Stimulated activated CD8-positive, alpha-beta memory T cell treated with anti-CD3 and anti-CD28 coated beads, Interleukin-15, amount 100 ng/mL, for 4 hours (primary cell): ENCODE measurements around the gene ATP8A1.
"Not testable (repeated sequence)": the region's sequence is repeated elsewhere in the genome, so short reads cannot be mapped to it uniquely, and the experiment has no call there.

ENCODE experiments used
- DNase-seq, 2 donors: peaks; one replicate each; pipeline ENCODE4 v3.0.0-alpha.2; 2020; ENCODE audit warnings: low read depth in 2 of 2

ATP8A1 gene

GRCh38 chr4:42467777-42468176, 189.1 kb downstream of the ATP8A1 start:
- DNase-seq = not testable (repeated sequence)

DNA sequence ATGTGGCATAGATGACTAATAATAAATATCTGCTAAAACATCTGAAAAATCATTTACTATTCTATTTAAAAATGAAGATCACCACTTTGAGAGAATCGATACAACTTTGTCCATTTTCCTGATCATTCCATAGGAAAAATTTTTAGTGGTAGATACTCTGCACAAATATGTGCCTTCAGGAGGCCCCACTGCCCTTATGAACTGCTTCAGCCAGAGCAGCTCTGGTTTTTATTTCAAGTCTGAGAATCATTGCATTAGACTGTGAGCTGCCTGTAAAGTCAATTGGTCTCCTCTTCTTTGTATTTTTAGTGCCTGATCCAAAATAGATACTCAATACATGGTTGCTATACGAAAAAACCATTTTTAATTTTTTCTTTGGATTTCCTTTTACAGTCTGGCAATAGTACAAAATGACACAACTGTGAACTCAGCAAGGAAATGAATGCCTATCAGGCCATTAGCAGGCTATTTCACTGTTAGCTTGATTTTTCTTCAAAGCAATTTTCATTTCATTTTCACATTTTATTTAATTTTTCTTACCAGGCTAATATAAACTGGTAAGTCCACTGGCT, 190.5 kb downstream of the ATP8A1 start:
- no peak for DNase-seq

DNA sequence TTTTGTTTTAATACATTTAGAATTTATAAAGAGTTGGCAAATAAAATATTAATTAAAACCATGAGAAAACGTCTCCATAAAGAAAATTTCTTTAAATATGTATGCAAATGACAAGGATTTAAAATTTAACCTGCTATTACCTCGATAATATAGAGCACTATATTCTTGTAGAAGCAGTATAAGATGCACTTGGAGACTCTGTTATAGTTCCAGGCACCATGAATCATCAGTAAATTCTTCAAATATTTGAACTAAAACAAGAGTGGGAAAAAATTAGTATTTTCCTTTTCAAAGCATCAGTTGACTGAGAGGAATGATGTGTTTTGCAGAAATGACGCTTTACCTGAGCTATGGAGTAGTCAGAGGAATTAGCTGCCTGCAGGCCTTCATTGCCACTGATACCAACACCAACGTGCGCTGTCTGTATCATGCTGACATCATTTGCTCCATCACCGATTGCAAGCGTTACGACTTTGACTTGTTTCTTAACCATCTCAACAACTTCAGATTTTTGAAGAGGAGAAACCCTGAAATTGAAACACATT, 192.3 kb downstream of the ATP8A1 start:
- DNase-seq = no peak

- not testable (repeated sequence) for DNase-seq
These were observed 195.7 kb downstream of the ATP8A1 start for GRCh38 chr4:42461216-42461615.

DNA sequence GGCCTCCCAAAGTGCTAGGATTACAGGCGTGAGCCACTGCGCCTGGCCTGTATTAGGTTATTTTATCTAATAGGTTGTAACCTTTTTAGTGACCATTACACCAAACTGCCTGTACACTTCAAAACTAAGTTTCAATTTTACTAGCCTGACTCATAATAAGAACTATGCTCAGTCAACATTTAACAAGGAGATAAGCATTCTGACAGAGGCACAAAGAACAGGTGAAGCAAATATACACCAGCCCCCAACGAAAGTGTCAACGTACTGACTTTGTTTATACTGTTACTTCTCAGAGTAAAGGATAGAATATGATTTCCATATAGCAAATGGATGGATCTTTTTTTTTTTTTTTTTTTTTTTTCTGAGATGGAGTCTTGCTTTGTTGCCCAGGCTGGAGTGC, 196.9 kb downstream of the ATP8A1 start:
- DNase-seq = no peak

- no peak for DNase-seq
These were observed 198.2 kb downstream of the ATP8A1 start for GRCh38 chr4:42458657-42459056.

DNA sequence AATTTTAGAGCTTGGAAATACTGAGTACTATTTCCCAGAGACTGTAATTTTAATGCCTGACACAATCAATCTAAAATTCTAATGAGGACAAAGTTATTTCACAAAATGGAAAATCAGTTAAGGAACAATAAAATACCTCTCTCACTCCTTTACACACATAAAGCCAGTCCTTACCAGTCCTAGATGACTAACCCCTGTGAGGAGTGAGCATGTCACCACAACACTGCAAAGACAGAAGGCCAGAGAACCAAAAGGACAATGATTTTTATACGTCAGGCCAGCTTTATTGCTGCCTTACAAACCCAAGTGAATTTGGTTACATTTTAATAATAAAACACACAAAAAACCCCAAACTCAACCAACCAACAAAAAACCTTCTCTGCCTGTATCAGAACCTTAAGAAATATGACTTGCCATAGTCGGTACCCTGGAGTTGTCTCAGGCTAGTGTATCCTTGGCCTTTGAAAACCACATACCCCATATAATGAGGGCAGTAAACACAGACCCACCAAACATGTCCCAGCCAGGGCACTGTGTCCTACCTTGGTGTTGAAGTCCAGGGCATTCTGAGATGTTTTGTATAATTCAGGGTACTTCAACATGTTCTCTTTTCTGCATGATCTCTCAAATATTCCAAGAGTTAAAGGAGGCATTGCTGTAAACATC, 202.0 kb downstream of the ATP8A1 start:
- DNase-seq = no peak

DNA sequence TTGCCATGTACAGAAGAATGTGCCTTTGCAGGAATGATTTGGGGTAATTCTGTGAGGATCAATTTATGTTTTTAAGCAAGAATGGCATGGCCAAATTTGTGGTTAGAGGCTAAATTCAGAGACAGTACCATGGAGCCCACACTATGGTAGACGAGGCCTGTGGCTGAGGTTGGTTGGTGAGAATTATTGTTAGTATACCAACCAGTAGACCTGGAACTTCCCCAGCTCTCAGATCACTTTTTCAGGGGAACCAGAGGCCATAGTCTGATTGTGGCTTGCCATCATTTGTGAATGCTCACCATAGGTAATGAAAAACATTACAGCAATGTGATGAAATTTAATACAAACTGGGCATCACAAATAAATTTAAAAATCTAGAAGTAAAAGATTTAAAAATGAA, 203.3 kb downstream of the ATP8A1 start:
- no peak for DNase-seq

- DNase-seq = no peak
These were observed 204.1 kb downstream of the ATP8A1 start for GRCh38 chr4:42452823-42453222.

GRCh38 chr4:42446823-42447222, 210.1 kb downstream of the ATP8A1 start:
- DNase-seq = no peak

DNA sequence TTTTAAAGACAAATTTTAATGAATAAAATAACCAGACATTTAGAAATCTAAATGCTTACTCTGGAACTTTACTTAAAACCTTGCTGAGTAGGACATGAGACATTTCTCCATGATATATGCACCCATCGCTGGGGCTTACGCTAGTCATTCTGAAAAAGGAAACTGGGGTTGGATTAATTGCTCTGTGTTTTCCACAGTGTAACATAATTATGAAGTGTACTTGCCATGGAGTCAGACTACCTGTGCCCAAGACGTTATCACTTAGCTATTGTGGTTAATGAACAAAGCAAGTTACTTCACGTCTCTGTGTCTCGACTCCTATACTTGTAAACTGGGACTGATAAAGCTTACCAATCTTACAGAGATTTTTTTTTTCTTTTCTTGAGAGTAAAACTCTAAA, 211.9 kb downstream of the ATP8A1 start:
- DNase-seq = no peak

GRCh38 chr4:42442601-42443000, 214.3 kb downstream of the ATP8A1 start:
- no peak for DNase-seq

DNA sequence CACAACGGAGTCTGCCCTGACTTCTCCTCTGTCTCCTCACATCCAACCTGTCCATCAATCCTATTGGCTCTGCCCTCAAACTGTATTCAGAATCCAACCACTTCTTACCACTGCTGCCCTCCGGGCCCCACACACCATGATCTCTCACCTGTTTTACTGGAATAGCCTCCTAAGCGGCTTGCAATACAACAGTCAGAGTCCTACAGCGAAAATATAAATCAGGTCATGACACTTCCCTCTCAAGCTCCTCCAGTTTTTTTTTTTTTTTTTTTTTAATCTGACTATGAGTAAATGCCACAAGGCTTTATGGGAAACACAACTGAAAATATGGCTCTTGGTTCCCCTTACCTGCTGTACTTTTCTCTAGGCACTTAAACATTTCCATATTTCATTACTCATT, 216.8 kb downstream of the ATP8A1 start:
- no peak for DNase-seq

GRCh38 chr4:42436928-42437565, 219.9 kb downstream of the ATP8A1 start:
- DNase-seq = no peak

DNA sequence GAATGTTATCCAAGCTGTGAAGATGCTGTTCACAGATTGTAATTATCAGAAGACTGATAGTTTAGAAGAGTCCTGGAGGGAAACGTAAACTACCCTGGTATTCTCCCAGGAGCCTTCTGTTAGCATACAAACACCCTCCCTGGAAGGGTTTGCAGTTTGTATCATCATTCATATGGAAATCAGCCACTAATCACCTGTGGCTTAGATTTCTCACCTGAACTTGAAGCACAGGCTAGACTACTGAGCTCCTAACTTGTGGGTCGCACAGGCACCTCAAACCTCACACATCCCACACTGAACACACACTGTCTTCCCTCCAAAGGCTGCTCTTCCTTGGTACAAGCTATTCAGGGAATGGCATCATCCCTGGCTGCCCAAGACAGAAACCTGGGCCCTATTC, 228.9 kb downstream of the ATP8A1 start:
- no peak for DNase-seq

DNA sequence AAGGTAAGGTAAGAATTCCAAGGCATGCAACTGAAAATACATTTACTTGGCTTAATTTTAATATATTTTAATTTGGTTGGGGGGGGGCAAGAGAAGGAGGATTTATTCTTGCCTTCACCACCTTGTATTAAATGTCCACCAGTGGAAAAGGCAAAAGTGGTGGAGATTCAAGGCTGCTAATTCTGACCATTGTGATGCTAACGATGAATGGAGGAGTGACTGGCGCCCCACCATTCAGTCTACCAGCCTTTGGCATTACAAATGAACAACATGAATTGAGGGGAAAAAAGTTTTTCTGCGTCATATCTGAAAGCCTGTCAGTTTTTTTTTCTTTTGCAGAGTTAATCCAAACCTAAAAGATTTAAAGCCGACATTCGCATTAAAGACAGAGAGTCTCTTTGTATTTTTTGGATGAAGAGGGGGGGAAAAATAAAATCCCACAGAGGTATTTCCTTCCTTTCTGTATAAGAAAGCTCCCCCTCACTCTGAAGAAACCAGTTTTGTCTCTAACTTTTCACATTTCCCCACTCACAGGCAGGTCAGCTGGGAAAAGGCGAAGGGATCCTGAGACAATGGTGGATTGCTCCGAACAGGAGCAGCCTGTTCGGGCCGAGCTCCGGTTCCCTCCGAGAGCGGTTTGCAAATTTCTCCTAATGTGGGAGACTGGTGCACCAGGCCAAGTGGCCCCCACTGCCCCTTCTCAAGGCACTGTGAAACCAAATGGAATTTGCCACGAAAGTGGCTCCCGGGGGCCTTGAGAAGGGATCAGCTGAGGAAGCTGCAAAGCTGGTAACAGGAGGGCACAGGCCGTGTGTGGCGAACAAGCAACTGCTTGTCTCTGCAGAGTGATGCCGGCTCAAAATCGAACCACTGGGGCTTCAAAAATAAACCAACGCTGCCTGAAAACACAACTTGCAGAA, 231.5 kb downstream of the ATP8A1 start:
- no peak for DNase-seq

- DNase-seq = no peak
These were observed 236.8 kb downstream of the ATP8A1 start for GRCh38 chr4:42420140-42420539.

DNA sequence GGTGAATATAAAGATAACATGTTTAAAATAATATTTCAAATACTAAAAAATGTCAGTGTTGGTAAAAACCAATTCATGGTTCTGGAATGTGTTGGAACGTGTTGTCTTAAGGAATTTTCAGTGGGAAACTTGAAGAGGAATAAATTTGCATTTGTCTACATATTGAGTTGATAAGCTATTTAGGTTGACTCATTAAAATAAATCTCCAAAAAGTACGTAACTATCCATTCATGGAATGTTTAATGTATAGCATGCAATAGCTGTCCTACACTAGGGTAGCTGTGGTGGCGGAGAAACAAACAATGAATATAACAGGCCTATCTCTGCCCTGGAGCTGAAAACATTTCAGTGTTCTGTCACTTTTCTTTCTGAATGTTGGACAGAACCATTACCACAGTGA, 239.4 kb downstream of the ATP8A1 start:
- no peak for DNase-seq

- no peak for DNase-seq
These were observed 240.9 kb downstream of the ATP8A1 start for GRCh38 chr4:42416017-42416416.

- no peak for DNase-seq
These were observed 241.6 kb downstream of the ATP8A1 start for GRCh38 chr4:42415281-42415680.

DNA sequence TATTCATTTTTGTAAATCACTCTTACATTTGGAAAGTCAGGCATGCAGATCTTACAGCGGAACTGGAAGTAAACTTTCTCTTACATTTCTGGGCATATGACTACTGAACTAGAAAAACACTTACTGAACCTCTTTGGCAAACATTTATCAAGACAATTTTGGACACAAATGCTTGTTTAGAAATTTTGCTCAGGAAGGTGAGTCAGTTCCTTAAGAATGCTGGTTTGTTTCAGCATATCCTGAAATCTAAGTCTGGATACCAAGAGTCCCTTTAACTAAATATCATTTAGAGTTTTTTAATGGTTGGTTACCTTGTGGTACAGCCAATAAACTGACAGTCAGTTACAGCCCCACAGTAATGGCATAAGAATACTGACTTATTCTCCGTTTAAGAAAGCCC, 244.7 kb downstream of the ATP8A1 start:
- DNase-seq = no peak

GRCh38 chr4:42411803-42412202, 245.1 kb downstream of the ATP8A1 start:
- DNase-seq = no peak
